Glutamatergic neuron (in vitro differentiated cells): ENCODE measurements around the gene BMP6. TPM values are rescaled to one million over a fixed set of nuclear protein-coding genes. Genes with fewer than 3 reads are reported as not detected.

ENCODE experiments used
- DNase-seq: peaks from one replicate; pipeline ENCODE4 v3.0.0; 2022
- H3K27ac Mint-ChIP-seq: one replicate; pipeline ENCODE4 v1.8.0; 2020; ENCODE audit warnings: mild to moderate bottlenecking, mixed read lengths, inconsistent platforms; ENCODE audit not compliant: unreplicated experiment
- H3K27me3 Mint-ChIP-seq: one replicate; pipeline ENCODE4 v1.8.0; 2020; ENCODE audit warnings: mild to moderate bottlenecking, moderate library complexity, mixed read lengths, inconsistent platforms; ENCODE audit not compliant: unreplicated experiment
- H3K36me3 Mint-ChIP-seq: one replicate; pipeline ENCODE4 v1.8.0; 2020; ENCODE audit warnings: mild to moderate bottlenecking, mixed read lengths, inconsistent platforms; ENCODE audit not compliant: unreplicated experiment
- H3K4me1 Mint-ChIP-seq: one replicate; pipeline ENCODE4 v1.8.0; 2020; ENCODE audit warnings: mild to moderate bottlenecking, low read depth, mixed read lengths, inconsistent platforms; ENCODE audit not compliant: unreplicated experiment
- H3K4me3 Mint-ChIP-seq: one replicate; pipeline ENCODE4 v1.8.0; 2020; ENCODE audit warnings: mild to moderate bottlenecking, mixed read lengths, inconsistent platforms; ENCODE audit not compliant: unreplicated experiment
- H3K9me3 Mint-ChIP-seq: one replicate; pipeline ENCODE4 v1.8.0; 2020; ENCODE audit warnings: mild to moderate bottlenecking, moderate library complexity, mixed read lengths, inconsistent platforms; ENCODE audit not compliant: unreplicated experiment
- CTCF ChIP-seq: fragments of 200-600 bp; sonication (generic); IDR thresholded peaks from one replicate; pipeline ENCODE4 v1.5.0; 2021; ENCODE audit not compliant: partially characterized antibody, unreplicated experiment
- total RNA-seq: library from RNA; stranded (reverse); fragmentation: NEBNext Ultra II Directional; extraction: Animal tissue kit (Norgen Biotek cat#: 25700); gene quantifications from one replicate; pipeline ENCODE4 v1.2.1, GENCODE V29; 2021; ENCODE audit not compliant: unreplicated experiment

Gene BMP6
- total RNA-seq, 1 donor from 2014 or later: 0.25 TPM

- Mint-ChIP-seq H3K4me1 (no peaks in the 10 kb centered on the region), H3K27ac (no peak overlapping the region), H3K9me3 (no peaks in the 10 kb centered on the region), H3K27me3 (no peaks in the 10 kb centered on the region), H3K36me3 (peaks cover 5% of the 10 kb centered on the region), H3K4me3 (no peak overlapping the region)
- TF ChIP-seq CTCF: no peak
- no peak for DNase-seq
Measured at GRCh38 chr6:7848229-7848628, 122.3 kb downstream of the BMP6 start.

GRCh38 chr6:7851780-7852179 is 125.9 kb downstream of the BMP6 start:
- no peak for DNase-seq
- Mint-ChIP-seq H3K27me3 (peaks cover 2% of the 10 kb centered on the region), H3K27ac (no peak overlapping the region), H3K4me3 (no peak overlapping the region), H3K36me3 (peaks cover 5% of the 10 kb centered on the region), H3K4me1 (no peaks in the 10 kb centered on the region), H3K9me3 (no peaks in the 10 kb centered on the region)
- TF ChIP-seq CTCF: no peak

GRCh38 chr6:7859591-7859990 is 133.7 kb downstream of the BMP6 start:
- Mint-ChIP-seq H3K4me3 (no peak overlapping the region), H3K9me3 (no peaks in the 10 kb centered on the region), H3K27me3 (peaks cover 1% of the 10 kb centered on the region), H3K36me3 (no peaks in the 10 kb centered on the region), H3K4me1 (no peaks in the 10 kb centered on the region), H3K27ac (no peak overlapping the region)
- TF ChIP-seq CTCF: no peak
- no peak for DNase-seq

- Mint-ChIP-seq H3K9me3 (no peaks in the 10 kb centered on the region), H3K27ac (no peak overlapping the region), H3K4me3 (no peak overlapping the region), H3K27me3 (no peaks in the 10 kb centered on the region), H3K36me3 (no peaks in the 10 kb centered on the region), H3K4me1 (no peaks in the 10 kb centered on the region)
- TF ChIP-seq CTCF: no peak
- DNase-seq: no peak
Measured at GRCh38 chr6:7865781-7866180, 139.9 kb downstream of the BMP6 start.

GRCh38 chr6:7866526-7866925 is 140.6 kb downstream of the BMP6 start:
- H3K4me1 Mint-ChIP-seq: no peaks in the 10 kb centered on the region
- no peak overlapping the region for H3K4me3 Mint-ChIP-seq
- H3K27ac Mint-ChIP-seq: no peak overlapping the region
- no peak for TF ChIP-seq CTCF
- H3K9me3 Mint-ChIP-seq: no peaks in the 10 kb centered on the region
- DNase-seq: no peak
- H3K27me3 Mint-ChIP-seq: no peaks in the 10 kb centered on the region
- H3K36me3 Mint-ChIP-seq: no peaks in the 10 kb centered on the region
